Activated B cell treated with CpG ODN at 0.5 μM for 24 hours (primary cell): ENCODE measurements around the gene PRKCH. TPM values are rescaled to one million over a fixed set of nuclear protein-coding genes. Genes with fewer than 3 reads are reported as not detected.
A peak's percentile ranks its signal among the peaks of the same experiment; 100 is the strongest.

Experiments
- ATAC-seq: fragments of 200-7000 bp; cut with Tn5 transposase; one replicate; pipeline ENCODE4 v1.10.0; 2021; ENCODE audit warnings: low read depth, mild to moderate bottlenecking, moderate library complexity
- CTCF ChIA-PET: fragments of 350-600 bp; sonication (Branson Sonifier 250); formaldehyde crosslinking; loops from one replicate; lab custom pipeline; 2021; ENCODE audit warnings: antibody characterized with exemption; lab: Charles Lee
- POLR2A ChIA-PET: fragments of 350-600 bp; sonication (Branson Sonifier 250); formaldehyde crosslinking; loops from one replicate; lab custom pipeline; 2021; ENCODE audit warnings: antibody characterized with exemption; lab: Charles Lee
- DNase-seq: peaks from one replicate; pipeline ENCODE4 v3.0.0; 2022
- H3K27ac Mint-ChIP-seq: one replicate; pipeline ENCODE4 v1.8.0; 2020; ENCODE audit warnings: mixed read lengths
- H3K27me3 Mint-ChIP-seq: one replicate; pipeline ENCODE4 v1.8.0; 2021; ENCODE audit warnings: mixed read lengths
- H3K36me3 Mint-ChIP-seq: one replicate; pipeline ENCODE4 v1.8.0; 2021; ENCODE audit warnings: low read depth, mixed read lengths
- H3K4me1 Mint-ChIP-seq: one replicate; pipeline ENCODE4 v1.8.0; 2021; ENCODE audit warnings: mixed read lengths
- H3K4me3 Mint-ChIP-seq: one replicate; pipeline ENCODE4 v1.8.0; 2020; ENCODE audit warnings: mild to moderate bottlenecking, mixed read lengths
- H3K9me3 Mint-ChIP-seq: one replicate; pipeline ENCODE4 v1.8.0; 2020; ENCODE audit warnings: mixed read lengths
- CTCF ChIP-seq: fragments of 200-600 bp; IDR thresholded peaks from one replicate; pipeline ENCODE4 v1.8.0; 2022; ENCODE audit warnings: antibody characterized with exemption, mild to moderate bottlenecking
- intact Hi-C: fragments of 100-400 bp; cut with micrococcal nuclease; formaldehyde crosslinking; loops from one replicate; pipeline ENCODE4 v1.15.1; 2024
- total RNA-seq: library from RNA; stranded (reverse); gene quantifications from 2 replicates; pipeline ENCODE4 v1.2.3, GENCODE V29; 2022

The PRKCH gene
- total RNA-seq, 1 donor from 2014 or later: 4.6 TPM

GRCh38 chr14:61467296-61467695 is 145.9 kb downstream of the PRKCH start:
- no peaks in the 10 kb centered on the region for H3K36me3 Mint-ChIP-seq

GRCh38 chr14:61468063-61468825 is 146.9 kb downstream of the PRKCH start:
- Mint-ChIP-seq H3K36me3 (no peaks in the 10 kb centered on the region), H3K4me3 (no peak overlapping the region), H3K27me3 (no peaks in the 10 kb centered on the region), H3K4me1 (peaks cover 34% of the 10 kb centered on the region), H3K9me3 (peaks cover 4% of the 10 kb centered on the region), H3K27ac (no peak overlapping the region)
- CTCF ChIA-PET: no interaction called here
- DNase-seq (no peak), ATAC-seq (no peak)
- TF ChIP-seq CTCF: no peak
- intact Hi-C loops: no loop called here
- POLR2A ChIA-PET: no interaction called here

More at GRCh38 chr14:61467296-61467695, 145.9 kb downstream of the PRKCH start:
- no peak for TF ChIP-seq CTCF
- intact Hi-C loops: no loop called here
- Mint-ChIP-seq H3K27me3 (no peaks in the 10 kb centered on the region), H3K4me3 (no peak overlapping the region), H3K9me3 (peaks cover 4% of the 10 kb centered on the region), H3K27ac (no peak overlapping the region), H3K4me1 (peaks cover 30% of the 10 kb centered on the region)
- POLR2A ChIA-PET: interaction anchor here (1.2 kb wide), 1 partner anchor 13 kb away, joined by 4 read pairs; no protein-coding TSS in a partner anchor
- CTCF ChIA-PET: interaction anchor here (1.0 to 1.2 kb wide), 2 partner anchors 8 to 370 kb away, joined by 3 to 5 read pairs; no protein-coding TSS in a partner anchor
- ATAC-seq (no peak), DNase-seq (no peak)

- intact Hi-C loops: no loop called here
- Mint-ChIP-seq H3K9me3 (no peaks in the 10 kb centered on the region), H3K27me3 (no peaks in the 10 kb centered on the region), H3K4me1 (peaks cover 49% of the 10 kb centered on the region), H3K27ac (peak overlapping the region; percentile 47), H3K4me3 (no peak overlapping the region), H3K36me3 (no peaks in the 10 kb centered on the region)
- DNase-seq (no peak), ATAC-seq (no peak)
- CTCF ChIA-PET: interaction anchor here (1.0 to 3.4 kb wide), 5 partner anchors 8 to 368 kb away, joined by 3 to 15 read pairs (median 4); no protein-coding TSS in a partner anchor
- POLR2A ChIA-PET: interaction anchor here (0.8 to 12.6 kb wide), 5 partner anchors 8 to 264 kb away, joined by 3 to 388 read pairs (median 5); partner anchors contain the start of gene HIF1A
- TF ChIP-seq CTCF: no peak
Observed at GRCh38 chr14:61469781-61470180, 148.4 kb downstream of the PRKCH start.

GRCh38 chr14:61470261-61470960 is 149.0 kb downstream of the PRKCH start:
- Mint-ChIP-seq H3K27me3 (no peaks in the 10 kb centered on the region), H3K27ac (peak overlapping the region; percentile 93), H3K4me1 (peaks cover 55% of the 10 kb centered on the region), H3K9me3 (no peaks in the 10 kb centered on the region), H3K36me3 (no peaks in the 10 kb centered on the region), H3K4me3 (peak overlapping the region; percentile 91)
- no peak for DNase-seq
- intact Hi-C loops: no loop called here
- CTCF ChIA-PET: interaction anchor here (1.0 to 3.4 kb wide), 6 partner anchors 9 to 367 kb away, joined by 3 to 15 read pairs (median 4); no protein-coding TSS in a partner anchor
- TF ChIP-seq CTCF: no peak
- POLR2A ChIA-PET: interaction anchor here (1.0 to 12.6 kb wide), 10 partner anchors 14 to 263 kb away, joined by 3 to 388 read pairs (median 10); partner anchors contain the start of gene HIF1A
- no peak for ATAC-seq
